Stomach (tissue), 9 donors: ENCODE data around the gene ZNF267. TPM values are rescaled to one million over a fixed set of nuclear protein-coding genes. Genes with fewer than 3 reads are reported as not detected.

Source experiments
- DNase-seq, 2 donors: peaks; one replicate each; pipeline versions ENCODE4 v3.0.0 to v3.0.0-alpha.2; 2013 to 2019
- H3K27ac ChIP-seq, 5 donors: fragments of 200-600 bp in 4 of 5; sonication (generic) in 4 of 5; one replicate each; pipeline ENCODE4 v1.5.1; 2013 to 2019; ENCODE audit warnings: mild to moderate bottlenecking in 1 of 5, moderate library complexity in 1 of 5
- H3K27me3 ChIP-seq, 3 donors: fragments of 200-600 bp; sonication (generic); one replicate each; pipeline ENCODE4 v1.5.1; 2017 to 2019; ENCODE audit warnings: mixed run types in 1 of 3
- H3K36me3 ChIP-seq, 4 donors: fragments of 200-600 bp; sonication (generic); 1 replicate in 3 of 4; 2 replicates in 1 of 4; pipeline ENCODE4 v1.5.1; 2016 to 2019
- H3K4me1 ChIP-seq, 4 donors: fragments of 200-600 bp; sonication (generic); one replicate each; pipeline ENCODE4 v1.5.1; 2016 to 2019
- H3K4me3 ChIP-seq, 4 donors: fragments of 200-600 bp; sonication (generic) in 3 of 4; one replicate each; pipeline ENCODE4 v1.5.1; 2016 to 2019; ENCODE audit warnings: mild to moderate bottlenecking in 1 of 4
- H3K9me3 ChIP-seq, 4 donors: fragments of 200-600 bp; sonication (generic); one replicate each; pipeline ENCODE4 v1.5.1; 2016 to 2019
- EP300 ChIP-seq: sonication (generic); formaldehyde crosslinking; IDR thresholded peaks from one replicate; pipeline ENCODE4 v1.6.1; 2017; ENCODE audit warnings: antibody characterized with exemption
- POLR2A ChIP-seq, 4 donors: fragments of 450-650 bp; IDR thresholded peaks; one replicate each; pipeline ENCODE4 v1.6.1; 2016; ENCODE audit warnings: antibody characterized with exemption in 4 of 4, control low read depth in 2 of 4, mild to moderate bottlenecking in 1 of 4, moderate library complexity in 1 of 4
- POLR2AphosphoS5 ChIP-seq, 3 donors: sonication (generic); formaldehyde crosslinking; IDR thresholded peaks; one replicate each; pipeline ENCODE4 v1.6.1; 2016; ENCODE audit warnings: antibody characterized with exemption in 3 of 3
- WGBS, 5 donors: extraction: QIAGEN DNeasy Blood & Tissue Kit in 3 of 5; methylation state at CpG; one replicate each; pipeline versions ENCODE4 v1.1.5 to v1.1.7; 2013 to 2018; 5-methylcytosine and 5-hydroxymethylcytosine counted together
- intact Hi-C: fragments of 100-400 bp; cut with DNase I; formaldehyde crosslinking; loops from one replicate; pipeline ENCODE4 v1.15.1; 2023; ENCODE audit warnings: low total_unique reads
- polyA plus RNA-seq, 3 donors: library from polyadenylated mRNA; stranded (reverse); fragments of 200-250 nt; gene quantifications; one replicate each; pipeline ENCODE4 v1.2.3, GENCODE V29; 2013
- total RNA-seq, 5 donors: library from RNA; depleted of rRNA; stranded (reverse); fragments of >200 nt; gene quantifications; one replicate each; pipeline versions ENCODE4 v1.1.0 to v1.2.3, GENCODE V29; 2014 to 2016
- TF ChIP-seq, protein P1 (sequence below), 7 experiments: fragments of 450-650 bp in 4 of 7; fragments of 200-600 bp in 3 of 7; sonication (generic) in 3 of 7; IDR thresholded peaks; one replicate each; pipeline ENCODE4 v1.5.1; 2016 to 2019; ENCODE audit warnings: antibody characterized with exemption in 7 of 7, control low read depth in 2 of 7, mild to moderate bottlenecking in 1 of 7
- donor health status: healthy with polysubstance abuse.
- donor health status: Bipolar disorder and iron deficiency.
- donor health status: healthy.

Gene ZNF267
- total and polyA plus RNA-seq, 8 donors, result 3.5 to 30.3 (median 13.2) TPM

DNA sequence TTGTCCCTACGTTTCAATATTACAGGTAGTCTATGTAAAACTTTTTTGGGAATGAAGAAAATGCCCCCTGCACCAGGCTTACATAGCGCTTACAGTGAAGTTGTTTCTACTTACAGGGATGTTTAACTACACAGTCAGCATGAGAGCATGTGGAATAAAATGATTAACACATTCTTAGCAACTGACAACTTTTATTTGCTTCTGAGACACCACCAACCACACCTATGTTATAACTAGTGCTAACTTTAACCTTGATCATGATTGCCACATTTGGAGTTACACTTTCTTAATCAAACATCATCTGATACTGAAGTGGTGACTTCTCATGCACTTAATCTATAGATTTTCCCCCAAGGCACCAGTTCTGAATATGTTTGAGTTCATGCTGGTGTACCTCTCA is 20.3 kb upstream of the ZNF267 start:
- no peak for TF ChIP-seq POLR2A (IDR thresholded peaks at IDR 0.05)
- no peak for TF ChIP-seq EP300
- TF ChIP-seq, protein P1, sequence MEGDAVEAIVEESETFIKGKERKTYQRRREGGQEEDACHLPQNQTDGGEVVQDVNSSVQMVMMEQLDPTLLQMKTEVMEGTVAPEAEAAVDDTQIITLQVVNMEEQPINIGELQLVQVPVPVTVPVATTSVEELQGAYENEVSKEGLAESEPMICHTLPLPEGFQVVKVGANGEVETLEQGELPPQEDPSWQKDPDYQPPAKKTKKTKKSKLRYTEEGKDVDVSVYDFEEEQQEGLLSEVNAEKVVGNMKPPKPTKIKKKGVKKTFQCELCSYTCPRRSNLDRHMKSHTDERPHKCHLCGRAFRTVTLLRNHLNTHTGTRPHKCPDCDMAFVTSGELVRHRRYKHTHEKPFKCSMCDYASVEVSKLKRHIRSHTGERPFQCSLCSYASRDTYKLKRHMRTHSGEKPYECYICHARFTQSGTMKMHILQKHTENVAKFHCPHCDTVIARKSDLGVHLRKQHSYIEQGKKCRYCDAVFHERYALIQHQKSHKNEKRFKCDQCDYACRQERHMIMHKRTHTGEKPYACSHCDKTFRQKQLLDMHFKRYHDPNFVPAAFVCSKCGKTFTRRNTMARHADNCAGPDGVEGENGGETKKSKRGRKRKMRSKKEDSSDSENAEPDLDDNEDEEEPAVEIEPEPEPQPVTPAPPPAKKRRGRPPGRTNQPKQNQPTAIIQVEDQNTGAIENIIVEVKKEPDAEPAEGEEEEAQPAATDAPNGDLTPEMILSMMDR (IDR thresholded peaks at IDR 0.05), result no peak
- H3K27ac ChIP-seq, result no peak overlapping the region
- no peaks in the 10 kb centered on the region for H3K4me1 ChIP-seq
- 54 to 64% (median 63%) methylated on average over 2 of the region's 2 CpGs for WGBS, 5 donors
- H3K27me3 ChIP-seq, result peaks cover 0 to 11% (median 0%) of the 10 kb centered on the region in 3 donors
- intact Hi-C loops, result no loop called here
- no peak overlapping the region for H3K4me3 ChIP-seq
- H3K9me3 ChIP-seq, result peaks cover 10 to 21% (median 16%) of the 10 kb centered on the region in 4 donors
- no peak for DNase-seq
- no peaks in the 10 kb centered on the region for H3K36me3 ChIP-seq

DNA sequence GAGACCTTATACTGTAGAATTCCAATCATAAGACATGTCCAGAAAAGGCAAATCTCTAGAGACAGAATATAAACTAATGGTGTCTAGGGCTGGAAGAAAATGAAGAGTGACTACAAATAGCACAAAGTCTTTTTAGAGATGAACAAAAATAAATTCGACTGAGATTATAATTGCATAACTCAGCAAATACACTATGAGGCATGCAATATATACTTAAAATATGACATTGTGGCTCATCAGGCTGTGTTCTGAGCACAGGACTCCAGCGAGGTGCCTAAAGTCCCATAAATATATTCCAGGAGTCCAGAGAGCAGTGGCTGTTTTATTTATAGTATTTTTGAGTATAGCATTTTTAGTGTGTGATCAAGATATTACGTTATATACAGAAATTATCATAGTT is 13.1 kb upstream of the ZNF267 start:
- no peak overlapping the region for H3K27ac ChIP-seq

DNA sequence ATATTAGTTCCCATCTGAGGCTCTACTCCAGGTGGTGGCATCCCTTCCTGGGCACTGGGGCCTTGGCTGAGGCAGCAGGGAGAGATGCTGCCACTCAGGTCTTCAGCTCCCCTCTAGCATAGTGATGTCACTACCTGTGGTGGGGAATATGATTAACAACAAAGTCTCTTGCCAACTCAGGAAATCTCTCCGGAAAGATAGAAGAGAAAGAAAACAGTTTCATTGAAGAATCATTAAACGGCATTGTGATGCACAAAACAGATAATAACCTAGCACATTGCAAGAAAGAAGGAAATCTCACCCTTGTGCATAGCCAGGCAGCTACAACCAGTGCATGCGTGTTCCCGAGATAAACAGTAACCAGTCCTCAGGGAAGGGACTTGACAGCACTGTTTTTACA is 12.2 kb upstream of the ZNF267 start:
- DNase-seq, result no peak
- peaks cover 0 to 3% (median 0%) of the 10 kb centered on the region in 3 donors for H3K27me3 ChIP-seq
- intact Hi-C loops, result no loop called here
- TF ChIP-seq POLR2A (IDR thresholded peaks at IDR 0.05), result no peak
- no peak for TF ChIP-seq EP300
- no peak for TF ChIP-seq POLR2AphosphoS5 (IDR thresholded peaks at IDR 0.05)
- TF ChIP-seq, protein P1 (IDR thresholded peaks at IDR 0.05), result no peak
- no peak overlapping the region for H3K4me3 ChIP-seq
- H3K9me3 ChIP-seq, result no peaks in the 10 kb centered on the region
- H3K27ac ChIP-seq, result no peak overlapping the region
- WGBS, 5 donors, result 56 to 73% (median 67%) methylated on average over 4 of the region's 4 CpGs
- no peaks in the 10 kb centered on the region for H3K36me3 ChIP-seq
- H3K4me1 ChIP-seq, result peaks cover 0 to 5% (median 1%) of the 10 kb centered on the region in 4 donors

More for the DNA sequence above, 13.1 kb upstream of the ZNF267 start:
- WGBS, 5 donors, result 59 to 73% (median 67%) methylated on average over 3 of the region's 3 CpGs
- Histone ChIP-seq H3K36me3 (no peaks in the 10 kb centered on the region), H3K27me3 (peaks cover 0 to 3% (median 0%) of the 10 kb centered on the region in 3 donors), H3K4me1 (peaks cover 0 to 5% (median 1%) of the 10 kb centered on the region in 4 donors), H3K4me3 (no peak overlapping the region), H3K9me3 (no peaks in the 10 kb centered on the region)
- intact Hi-C loops, result no loop called here
- no peak for DNase-seq
- TF ChIP-seq POLR2AphosphoS5 (IDR thresholded peaks at IDR 0.05), result no peak
- no peak for TF ChIP-seq POLR2A (IDR thresholded peaks at IDR 0.05)
- no peak for TF ChIP-seq EP300
- TF ChIP-seq, protein P1 (IDR thresholded peaks at IDR 0.05), result no peak

DNA sequence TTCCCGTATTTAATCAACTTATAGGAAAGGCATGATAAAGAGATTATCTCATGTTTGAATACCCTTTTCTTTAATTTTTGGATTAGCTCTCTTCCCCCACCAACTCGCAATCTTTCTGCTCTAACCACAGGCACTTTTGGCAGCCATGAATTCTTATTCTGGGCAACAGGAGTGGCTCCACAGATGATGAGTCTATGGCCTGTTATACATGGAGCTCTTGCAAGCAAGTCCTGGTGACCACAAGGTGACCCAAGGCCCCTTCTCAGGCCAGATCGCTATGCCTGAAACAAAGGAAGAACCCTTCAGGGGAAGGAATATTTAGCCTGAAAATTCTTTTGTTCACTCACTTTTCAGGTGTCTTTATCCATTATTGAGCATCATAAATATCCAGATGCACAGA is 10.8 kb upstream of the ZNF267 start:
- WGBS, 5 donors, result 62 to 73% (median 71%) methylated on average over 3 of the region's 3 CpGs
- Histone ChIP-seq H3K4me1 (peaks cover 0 to 5% (median 1%) of the 10 kb centered on the region in 4 donors), H3K27ac (no peak overlapping the region), H3K27me3 (peaks cover 0 to 3% (median 0%) of the 10 kb centered on the region in 3 donors), H3K36me3 (no peaks in the 10 kb centered on the region), H3K4me3 (no peak overlapping the region), H3K9me3 (no peaks in the 10 kb centered on the region)
- intact Hi-C loops, result no loop called here
- no peak for DNase-seq
- TF ChIP-seq POLR2AphosphoS5 (IDR thresholded peaks at IDR 0.05) (no peak), POLR2A (IDR thresholded peaks at IDR 0.05) (no peak)
- TF ChIP-seq, protein P1 (IDR thresholded peaks at IDR 0.05), result no peak
